Activated CD8-positive, alpha-beta T cell treated with anti-CD3 and anti-CD28 coated beads for 36 hours (primary cell): ENCODE results near the gene PCNX2. TPM values are rescaled to one million over a fixed set of nuclear protein-coding genes. Genes with fewer than 3 reads are reported as not detected.

Experiments
- ATAC-seq: fragments of 200-7000 bp; cut with Tn5 transposase; one replicate; pipeline ENCODE4 v1.10.0; 2021; ENCODE audit warnings: mild to moderate bottlenecking, moderate library complexity
- CTCF ChIA-PET: fragments of 350-600 bp; sonication (Branson Sonifier 250); formaldehyde crosslinking; loops from one replicate; lab custom pipeline; 2021; ENCODE audit warnings: antibody characterized with exemption; lab: Charles Lee
- POLR2A ChIA-PET: fragments of 350-600 bp; sonication (Branson Sonifier 250); formaldehyde crosslinking; loops from one replicate; lab custom pipeline; 2021; ENCODE audit warnings: antibody characterized with exemption; lab: Charles Lee
- DNase-seq: peaks from one replicate; pipeline ENCODE4 v3.0.0-alpha.2; 2020
- H3K27ac Mint-ChIP-seq: one replicate; pipeline ENCODE4 v1.8.0; 2021; ENCODE audit warnings: mild to moderate bottlenecking, mixed read lengths
- H3K27me3 Mint-ChIP-seq: one replicate; pipeline ENCODE4 v1.8.0; 2021; ENCODE audit warnings: mixed read lengths
- H3K36me3 Mint-ChIP-seq: one replicate; pipeline ENCODE4 v1.8.0; 2021; ENCODE audit warnings: low read depth, mixed read lengths
- H3K4me1 Mint-ChIP-seq: one replicate; pipeline ENCODE4 v1.8.0; 2021; ENCODE audit warnings: low read depth, mixed read lengths
- H3K4me3 Mint-ChIP-seq: one replicate; pipeline ENCODE4 v1.8.0; 2021; ENCODE audit warnings: mild to moderate bottlenecking, moderate library complexity, mixed read lengths
- H3K9me3 Mint-ChIP-seq: one replicate; pipeline ENCODE4 v1.8.0; 2021; ENCODE audit warnings: mixed read lengths
- CTCF ChIP-seq: fragments of 200-600 bp; IDR thresholded peaks from one replicate; pipeline ENCODE4 v1.8.0; 2022; ENCODE audit warnings: antibody characterized with exemption, mild to moderate bottlenecking
- intact Hi-C: fragments of 100-400 bp; cut with micrococcal nuclease; formaldehyde crosslinking; loops from one replicate; pipeline ENCODE4 v1.10.0; 2022
- total RNA-seq, 2 experiments: library from RNA; stranded (reverse); gene quantifications; one replicate each; pipeline ENCODE4 v1.2.3, GENCODE V29; 2021

Gene PCNX2
- total RNA-seq, 2 experiments from 2014 or later = 14.4 to 14.9 TPM

- Mint-ChIP-seq H3K27me3 (no peaks in the 10 kb centered on the region), H3K36me3 (peaks cover 20% of the 10 kb centered on the region), H3K4me3 (no peak overlapping the region), H3K27ac (no peak overlapping the region), H3K4me1 (no peaks in the 10 kb centered on the region), H3K9me3 (no peaks in the 10 kb centered on the region)
- ATAC-seq (no peak), DNase-seq (no peak)
- ChIA-PET CTCF (no interaction called here), POLR2A (no interaction called here)
- intact Hi-C loops = no loop called here
- no peak for TF ChIP-seq CTCF
These were observed 86.0 kb downstream of the PCNX2 start for GRCh38 chr1:233209481-233209880.

GRCh38 chr1:233208687-233209086, 86.8 kb downstream of the PCNX2 start:
- TF ChIP-seq CTCF = no peak
- Mint-ChIP-seq H3K27me3 (no peaks in the 10 kb centered on the region), H3K36me3 (peaks cover 20% of the 10 kb centered on the region), H3K27ac (no peak overlapping the region), H3K4me3 (no peak overlapping the region), H3K4me1 (no peaks in the 10 kb centered on the region), H3K9me3 (no peaks in the 10 kb centered on the region)
- no peak for ATAC-seq
- intact Hi-C loops = no loop called here
- CTCF ChIA-PET = no interaction called here
- no peak for DNase-seq
- POLR2A ChIA-PET = no interaction called here

GRCh38 chr1:233197940-233198339, 97.6 kb downstream of the PCNX2 start:
- Mint-ChIP-seq H3K27me3 (no peaks in the 10 kb centered on the region), H3K36me3 (peaks cover 68% of the 10 kb centered on the region), H3K27ac (no peak overlapping the region), H3K9me3 (peaks cover 5% of the 10 kb centered on the region), H3K4me1 (no peaks in the 10 kb centered on the region), H3K4me3 (no peak overlapping the region)
- DNase-seq (no peak), ATAC-seq (no peak)
- no peak for TF ChIP-seq CTCF
- ChIA-PET POLR2A (no interaction called here), CTCF (no interaction called here)
- intact Hi-C loops = no loop called here

- no peak overlapping the region for H3K4me3 Mint-ChIP-seq
These were observed 101.8 kb downstream of the PCNX2 start for GRCh38 chr1:233193741-233194140.

GRCh38 chr1:233190987-233191386, 104.5 kb downstream of the PCNX2 start:
- no peak for ATAC-seq
- intact Hi-C loops = no loop called here
- H3K27me3 Mint-ChIP-seq = no peaks in the 10 kb centered on the region
- no peak for TF ChIP-seq CTCF
- no peak for DNase-seq
- no peak overlapping the region for H3K4me3 Mint-ChIP-seq
- H3K9me3 Mint-ChIP-seq = peaks cover 3% of the 10 kb centered on the region
- H3K36me3 Mint-ChIP-seq = peaks cover 42% of the 10 kb centered on the region
- no peak overlapping the region for H3K27ac Mint-ChIP-seq
- ChIA-PET CTCF (no interaction called here), POLR2A (no interaction called here)
- no peaks in the 10 kb centered on the region for H3K4me1 Mint-ChIP-seq

More at GRCh38 chr1:233193741-233194140, 101.8 kb downstream of the PCNX2 start:
- DNase-seq = no peak
- ChIA-PET POLR2A (no interaction called here), CTCF (no interaction called here)
- intact Hi-C loops = no loop called here
- H3K27me3 Mint-ChIP-seq = no peaks in the 10 kb centered on the region
- no peak for TF ChIP-seq CTCF
- H3K36me3 Mint-ChIP-seq = peaks cover 61% of the 10 kb centered on the region
- no peak overlapping the region for H3K27ac Mint-ChIP-seq
- no peak for ATAC-seq
- H3K9me3 Mint-ChIP-seq = peaks cover 5% of the 10 kb centered on the region
- no peaks in the 10 kb centered on the region for H3K4me1 Mint-ChIP-seq
